HG03565 (cell line): ENCODE results near the gene PEMT.

Source experiments
- ATAC-seq: cut with Tn5 transposase; IDR thresholded peaks from one replicate; pipeline ENCODE4 v1.9.1; 2021; ENCODE audit warnings: mild to moderate bottlenecking, moderate library complexity; ENCODE audit not compliant: unreplicated experiment

PEMT gene

GRCh38 chr17:17462048-17462824 is 129.3 kb downstream of the PEMT start:
- ATAC-seq, result no peak

- no peak for ATAC-seq
Observed at GRCh38 chr17:17460038-17460437, 131.5 kb downstream of the PEMT start.

GRCh38 chr17:17457680-17458079 is 133.8 kb downstream of the PEMT start:
- no peak for ATAC-seq

GRCh38 chr17:17456251-17456650 is 135.3 kb downstream of the PEMT start:
- ATAC-seq, result no peak
